Neuron (in vitro differentiated cells): ENCODE measurements around the gene ZNF554.

Source experiments
- H2AFZ ChIP-seq: one replicate; pipeline ENCODE4 v1.6.1; 2013; ENCODE audit warnings: low read depth, mild to moderate bottlenecking, inconsistent platforms, low read length, moderate library complexity
- H3K27me3 ChIP-seq: one replicate; pipeline ENCODE4 v1.6.1; 2013; ENCODE audit warnings: low read length; ENCODE audit not compliant: insufficient read depth
- H3K36me3 ChIP-seq: one replicate; pipeline ENCODE4 v1.6.1; 2013; ENCODE audit warnings: low read length; ENCODE audit not compliant: insufficient read depth
- H3K4me1 ChIP-seq: one replicate; pipeline ENCODE4 v1.6.1; 2013; ENCODE audit warnings: low read length; ENCODE audit not compliant: insufficient read depth
- H3K4me3 ChIP-seq: 2 replicates; pipeline ENCODE4 v1.5.1; 2013; ENCODE audit warnings: mild to moderate bottlenecking, low read length, moderate library complexity
- H3K9me3 ChIP-seq: one replicate; pipeline ENCODE4 v1.6.1; 2013; ENCODE audit warnings: low read length

The ZNF554 gene

GRCh38 chr19:2819540-2820111, at the start of gene ZNF554:
Gene ZNF554 (plus strand): TSS chr19:2819868. CDS start chr19:2820072, 204 bp downstream.
- Histone ChIP-seq H3K9me3 (peaks cover 23% of the 10 kb centered on the region), H3K27me3 (no peaks in the 10 kb centered on the region), H2AFZ (peak within 1 kb of the TSS; percentile 76), H3K4me3 (peak within 1 kb of the TSS; percentile 85), H3K4me1 (peaks cover 4% of the 10 kb centered on the region), H3K36me3 (peaks cover 12% of the 10 kb centered on the region)

GRCh38 chr19:2770055-2771013, 49.3 kb upstream of the ZNF554 start:
- Histone ChIP-seq H2AFZ (no peak overlapping the region), H3K27me3 (no peaks in the 10 kb centered on the region), H3K4me1 (no peaks in the 10 kb centered on the region), H3K9me3 (peaks cover 2% of the 10 kb centered on the region), H3K4me3 (no peak overlapping the region), H3K36me3 (peaks cover 39% of the 10 kb centered on the region)

- H3K4me3 ChIP-seq: no peak overlapping the region
- H3K9me3 ChIP-seq: peaks cover 6% of the 10 kb centered on the region
- no peaks in the 10 kb centered on the region for H3K4me1 ChIP-seq
- H3K27me3 ChIP-seq: no peaks in the 10 kb centered on the region
- H2AFZ ChIP-seq: no peak overlapping the region
- peaks cover 31% of the 10 kb centered on the region for H3K36me3 ChIP-seq
These were observed 47.6 kb upstream of the ZNF554 start for GRCh38 chr19:2771786-2772674.

GRCh38 chr19:2774083-2774679, 45.5 kb upstream of the ZNF554 start:
- H3K36me3 ChIP-seq: peaks cover 24% of the 10 kb centered on the region
- H3K27me3 ChIP-seq: no peaks in the 10 kb centered on the region
- no peak overlapping the region for H2AFZ ChIP-seq
- H3K9me3 ChIP-seq: peaks cover 7% of the 10 kb centered on the region
- no peak overlapping the region for H3K4me3 ChIP-seq
- no peaks in the 10 kb centered on the region for H3K4me1 ChIP-seq

GRCh38 chr19:2774953-2775555, 44.6 kb upstream of the ZNF554 start:
- Histone ChIP-seq H3K9me3 (peaks cover 7% of the 10 kb centered on the region), H2AFZ (no peak overlapping the region), H3K36me3 (peaks cover 22% of the 10 kb centered on the region), H3K4me3 (no peak overlapping the region), H3K4me1 (no peaks in the 10 kb centered on the region), H3K27me3 (no peaks in the 10 kb centered on the region)

- H3K4me1 ChIP-seq: no peaks in the 10 kb centered on the region
- H3K9me3 ChIP-seq: peaks cover 7% of the 10 kb centered on the region
- peaks cover 19% of the 10 kb centered on the region for H3K36me3 ChIP-seq
- no peak overlapping the region for H2AFZ ChIP-seq
- no peak overlapping the region for H3K4me3 ChIP-seq
- H3K27me3 ChIP-seq: no peaks in the 10 kb centered on the region
These were observed 43.9 kb upstream of the ZNF554 start for GRCh38 chr19:2775556-2776430.

- Histone ChIP-seq H3K4me1 (peaks cover 14% of the 10 kb centered on the region), H3K4me3 (no peak overlapping the region), H3K36me3 (peaks cover 19% of the 10 kb centered on the region), H3K27me3 (no peaks in the 10 kb centered on the region), H3K9me3 (peaks cover 7% of the 10 kb centered on the region), H2AFZ (no peak overlapping the region)
These were observed 41.5 kb upstream of the ZNF554 start for GRCh38 chr19:2777952-2778683.

- Histone ChIP-seq H3K9me3 (peaks cover 6% of the 10 kb centered on the region), H3K4me3 (no peak overlapping the region), H3K27me3 (no peaks in the 10 kb centered on the region), H3K4me1 (peaks cover 17% of the 10 kb centered on the region), H2AFZ (no peak overlapping the region), H3K36me3 (peaks cover 19% of the 10 kb centered on the region)
These were observed 40.4 kb upstream of the ZNF554 start for GRCh38 chr19:2779121-2779740.

GRCh38 chr19:2780284-2780683, 39.4 kb upstream of the ZNF554 start:
- Histone ChIP-seq H3K4me3 (no peak overlapping the region), H2AFZ (no peak overlapping the region), H3K27me3 (no peaks in the 10 kb centered on the region), H3K4me1 (peaks cover 21% of the 10 kb centered on the region), H3K9me3 (peaks cover 6% of the 10 kb centered on the region), H3K36me3 (peaks cover 19% of the 10 kb centered on the region)

GRCh38 chr19:2782329-2782935, 37.2 kb upstream of the ZNF554 start:
- Histone ChIP-seq H3K36me3 (peaks cover 19% of the 10 kb centered on the region), H3K4me1 (peaks cover 29% of the 10 kb centered on the region), H3K9me3 (peaks cover 1% of the 10 kb centered on the region), H3K27me3 (no peaks in the 10 kb centered on the region), H3K4me3 (peak overlapping the region; percentile 76), H2AFZ (no peak overlapping the region)
